Epithelial cell of proximal tubule (primary cell): ENCODE measurements around the gene FBN2. TPM values are rescaled to one million over a fixed set of nuclear protein-coding genes. Genes with fewer than 3 reads are reported as not detected.
A peak's percentile ranks its signal among the peaks of the same experiment; 100 is the strongest.

Source experiments
- DNase-seq: peaks from one replicate; pipeline ENCODE4 v3.0.0-alpha.2; 2011; ENCODE audit warnings: low read depth
- H3K4me3 ChIP-seq: 2 replicates; pipeline ENCODE4 v1.5.1; 2011; ENCODE audit warnings: low read depth, mild to moderate bottlenecking, low read length
- CTCF ChIP-seq: conservative IDR thresholded peaks from 2 replicates; pipeline ENCODE4 v1.5.1; 2012; ENCODE audit warnings: low read depth, mild to moderate bottlenecking, low read length
- total RNA-seq: library from RNA; depleted of rRNA; stranded (reverse); fragments of >200 nt; gene quantifications from 2 replicates; pipeline ENCODE4 v1.2.3, GENCODE V29; 2015

FBN2 gene
- total RNA-seq, 1 donor from 2014 or later, result 7.6 TPM

GRCh38 chr5:128317481-128317880, 220.6 kb downstream of the FBN2 start:
- TF ChIP-seq CTCF, result no peak
- no peak overlapping the region for H3K4me3 ChIP-seq
- DNase-seq, result no peak

GRCh38 chr5:128315671-128316070, 222.4 kb downstream of the FBN2 start:
- DNase-seq, result no peak
- TF ChIP-seq CTCF, result no peak
- no peak overlapping the region for H3K4me3 ChIP-seq

- TF ChIP-seq CTCF, result no peak
- no peak overlapping the region for H3K4me3 ChIP-seq
- no peak for DNase-seq
These were observed 232.7 kb downstream of the FBN2 start for GRCh38 chr5:128305341-128305740.

- TF ChIP-seq CTCF, result no peak
- no peak for DNase-seq
- H3K4me3 ChIP-seq, result no peak overlapping the region
These were observed 233.3 kb downstream of the FBN2 start for GRCh38 chr5:128304791-128305190.

GRCh38 chr5:128304088-128304487, 234.0 kb downstream of the FBN2 start:
- peak; percentile 86 for DNase-seq
- TF ChIP-seq CTCF, result no peak
- H3K4me3 ChIP-seq, result no peak overlapping the region

GRCh38 chr5:128303593-128303992, 234.5 kb downstream of the FBN2 start:
- TF ChIP-seq CTCF, result no peak
- DNase-seq, result no peak

GRCh38 chr5:128300181-128300580, 237.9 kb downstream of the FBN2 start:
- TF ChIP-seq CTCF, result no peak
- DNase-seq, result no peak
- no peak overlapping the region for H3K4me3 ChIP-seq

More at GRCh38 chr5:128303593-128303992, 234.5 kb downstream of the FBN2 start:
- no peak overlapping the region for H3K4me3 ChIP-seq
